HCT116 (cell line): Measurements from ENCODE around the gene PCDHGA7.
"Not testable (repeated sequence)": the region's sequence is repeated elsewhere in the genome, so short reads cannot be mapped to it uniquely, and the experiment has no call there.

ENCODE experiments used
- EZH2 ChIP-seq: fragments of 200-600 bp; sonication (generic); IDR thresholded peaks from 2 replicates; pipeline ENCODE4 v1.6.1; 2017; ENCODE audit warnings: antibody characterized with exemption, mixed run types
- SP1 ChIP-seq: IDR thresholded peaks from 2 replicates; pipeline ENCODE4 v1.6.1; 2012; ENCODE audit warnings: low read depth
- YY1 ChIP-seq: IDR thresholded peaks from 2 replicates; pipeline ENCODE4 v1.6.1; 2011; ENCODE audit warnings: low read length, low read depth, moderate library complexity, mild to moderate bottlenecking; ENCODE audit not compliant: insufficient replicate concordance; ENCODE audit errors: extremely low read depth
- TF ChIP-seq, protein P1 (sequence below), 3 experiments: fragments of 200-600 bp in 1 of 3; sonication (generic) in 1 of 3; IDR thresholded peaks in 2 of 3; conservative IDR thresholded peaks in 1 of 3; 2 replicates each; pipeline ENCODE4 v1.5.1; 2012 to 2017; ENCODE audit warnings: low read depth in 2 of 3, low read length in 2 of 3, antibody characterized with exemption in 1 of 3, borderline replicate concordance in 1 of 3, control low read depth in 1 of 3, mild to moderate bottlenecking in 1 of 3, mixed read lengths in 1 of 3, mixed run types in 1 of 3, moderate library complexity in 1 of 3; ENCODE audit not compliant: insufficient read depth in 1 of 3
- TF ChIP-seq, protein P2 (sequence below): IDR thresholded peaks from 2 replicates; pipeline ENCODE4 v1.6.1; 2012; ENCODE audit warnings: low read depth

DNA sequence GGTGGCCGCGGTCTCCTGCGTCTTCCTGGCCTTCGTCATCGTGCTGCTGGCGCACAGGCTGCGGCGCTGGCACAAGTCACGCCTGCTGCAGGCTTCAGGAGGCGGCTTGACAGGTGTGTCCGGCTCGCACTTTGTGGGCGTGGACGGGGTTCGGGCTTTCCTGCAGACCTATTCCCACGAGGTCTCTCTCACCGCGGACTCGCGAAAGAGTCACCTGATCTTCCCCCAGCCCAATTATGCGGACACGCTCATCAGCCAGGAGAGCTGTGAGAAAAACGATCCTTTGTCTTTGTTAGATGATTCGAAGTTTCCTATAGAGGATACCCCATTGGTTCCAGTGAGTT lies 32.7 kb downstream of the PCDHGA7 start:
- TF ChIP-seq YY1, EZH2, SP1: not testable (repeated sequence)
- TF ChIP-seq, protein P1, sequence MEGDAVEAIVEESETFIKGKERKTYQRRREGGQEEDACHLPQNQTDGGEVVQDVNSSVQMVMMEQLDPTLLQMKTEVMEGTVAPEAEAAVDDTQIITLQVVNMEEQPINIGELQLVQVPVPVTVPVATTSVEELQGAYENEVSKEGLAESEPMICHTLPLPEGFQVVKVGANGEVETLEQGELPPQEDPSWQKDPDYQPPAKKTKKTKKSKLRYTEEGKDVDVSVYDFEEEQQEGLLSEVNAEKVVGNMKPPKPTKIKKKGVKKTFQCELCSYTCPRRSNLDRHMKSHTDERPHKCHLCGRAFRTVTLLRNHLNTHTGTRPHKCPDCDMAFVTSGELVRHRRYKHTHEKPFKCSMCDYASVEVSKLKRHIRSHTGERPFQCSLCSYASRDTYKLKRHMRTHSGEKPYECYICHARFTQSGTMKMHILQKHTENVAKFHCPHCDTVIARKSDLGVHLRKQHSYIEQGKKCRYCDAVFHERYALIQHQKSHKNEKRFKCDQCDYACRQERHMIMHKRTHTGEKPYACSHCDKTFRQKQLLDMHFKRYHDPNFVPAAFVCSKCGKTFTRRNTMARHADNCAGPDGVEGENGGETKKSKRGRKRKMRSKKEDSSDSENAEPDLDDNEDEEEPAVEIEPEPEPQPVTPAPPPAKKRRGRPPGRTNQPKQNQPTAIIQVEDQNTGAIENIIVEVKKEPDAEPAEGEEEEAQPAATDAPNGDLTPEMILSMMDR (IDR thresholded peaks at IDR 0.05 in 2 of 3, conservative IDR thresholded peaks at IDR 0.05 in 1 of 3; ENCODE audit: borderline replicate concordance in 1 of 3, insufficient read depth in 1 of 3, low read depth in 2 of 3, low read length in 2 of 3), result not testable (repeated sequence)
- TF ChIP-seq, protein P2, sequence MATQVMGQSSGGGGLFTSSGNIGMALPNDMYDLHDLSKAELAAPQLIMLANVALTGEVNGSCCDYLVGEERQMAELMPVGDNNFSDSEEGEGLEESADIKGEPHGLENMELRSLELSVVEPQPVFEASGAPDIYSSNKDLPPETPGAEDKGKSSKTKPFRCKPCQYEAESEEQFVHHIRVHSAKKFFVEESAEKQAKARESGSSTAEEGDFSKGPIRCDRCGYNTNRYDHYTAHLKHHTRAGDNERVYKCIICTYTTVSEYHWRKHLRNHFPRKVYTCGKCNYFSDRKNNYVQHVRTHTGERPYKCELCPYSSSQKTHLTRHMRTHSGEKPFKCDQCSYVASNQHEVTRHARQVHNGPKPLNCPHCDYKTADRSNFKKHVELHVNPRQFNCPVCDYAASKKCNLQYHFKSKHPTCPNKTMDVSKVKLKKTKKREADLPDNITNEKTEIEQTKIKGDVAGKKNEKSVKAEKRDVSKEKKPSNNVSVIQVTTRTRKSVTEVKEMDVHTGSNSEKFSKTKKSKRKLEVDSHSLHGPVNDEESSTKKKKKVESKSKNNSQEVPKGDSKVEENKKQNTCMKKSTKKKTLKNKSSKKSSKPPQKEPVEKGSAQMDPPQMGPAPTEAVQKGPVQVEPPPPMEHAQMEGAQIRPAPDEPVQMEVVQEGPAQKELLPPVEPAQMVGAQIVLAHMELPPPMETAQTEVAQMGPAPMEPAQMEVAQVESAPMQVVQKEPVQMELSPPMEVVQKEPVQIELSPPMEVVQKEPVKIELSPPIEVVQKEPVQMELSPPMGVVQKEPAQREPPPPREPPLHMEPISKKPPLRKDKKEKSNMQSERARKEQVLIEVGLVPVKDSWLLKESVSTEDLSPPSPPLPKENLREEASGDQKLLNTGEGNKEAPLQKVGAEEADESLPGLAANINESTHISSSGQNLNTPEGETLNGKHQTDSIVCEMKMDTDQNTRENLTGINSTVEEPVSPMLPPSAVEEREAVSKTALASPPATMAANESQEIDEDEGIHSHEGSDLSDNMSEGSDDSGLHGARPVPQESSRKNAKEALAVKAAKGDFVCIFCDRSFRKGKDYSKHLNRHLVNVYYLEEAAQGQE, result not testable (repeated sequence)
